ENCODE measurements around the gene HMG20B.
A peak's percentile ranks its signal among the peaks of the same experiment; 100 is the strongest.
"Not testable (repeated sequence)": the region's sequence is repeated elsewhere in the genome, so short reads cannot be mapped to it uniquely, and the experiment has no call there.

The HMG20B gene

GRCh38 chr19:3556978-3557460 lies 15.7 kb upstream of the HMG20B start:
- no peak for DNase-seq

- DNase-seq: peak; percentile 86
These were observed 15.1 kb upstream of the HMG20B start, which contains the start of gene MFSD12 for GRCh38 chr19:3557461-3558248. Gene MFSD12, minus strand, starts transcription at chr19:3557586. Its CDS starts 183 bp downstream, at chr19:3557403.

GRCh38 chr19:3563709-3564524 lies 8.8 kb upstream of the HMG20B start:
- no peak for DNase-seq

GRCh38 chr19:3565139-3565538 lies 7.6 kb upstream of the HMG20B start:
- no peak for DNase-seq

- not testable (repeated sequence) for DNase-seq
These were observed 2.7 kb upstream of the HMG20B start for GRCh38 chr19:3570042-3570441.

GRCh38 chr19:3570606-3571011 lies 2.1 kb upstream of the HMG20B start:
- DNase-seq: no peak

- peak; percentile 96 for DNase-seq
These were observed 451 bp upstream of the HMG20B start for GRCh38 chr19:3572132-3572854.

GRCh38 chr19:3573162-3573857 lies 566 bp downstream of the HMG20B start:
- DNase-seq: no peak

- DNase-seq: peak; percentile 64
These were observed 1.3 kb downstream of the HMG20B start for GRCh38 chr19:3573858-3574637.

GRCh38 chr19:3575260-3575741 lies 2.6 kb downstream of the HMG20B start:
- DNase-seq: no peak

- DNase-seq: no peak
These were observed 3.4 kb downstream of the HMG20B start for GRCh38 chr19:3575949-3576673.

- DNase-seq: no peak
These were observed 4.1 kb downstream of the HMG20B start for GRCh38 chr19:3576696-3577443.

GRCh38 chr19:3577723-3578344 lies 5.1 kb downstream of the HMG20B start:
- DNase-seq: no peak

- no peak for DNase-seq
These were observed 5.6 kb downstream of the HMG20B start for GRCh38 chr19:3578390-3578789.

- no peak for DNase-seq
These were observed 7.6 kb downstream of the HMG20B start for GRCh38 chr19:3580156-3580934.

- not testable (repeated sequence) for DNase-seq
These were observed 9.0 kb downstream of the HMG20B start for GRCh38 chr19:3581792-3582191.

- not testable (repeated sequence) for DNase-seq
These were observed 11.5 kb downstream of the HMG20B start for GRCh38 chr19:3584036-3584802.

All from GOT3 (cell line).